Stimulated activated CD4-positive, alpha-beta T cell treated with anti-CD3 and anti-CD28 coated beads, Interleukin-1b, Interleukin-23, amount 100 ng/mL, for 24 hours (primary cell): ENCODE results near the gene HDGF.

ENCODE experiments used
- DNase-seq, 4 experiments: peaks; one replicate each; pipeline ENCODE4 v3.0.0-alpha.2; 2020; ENCODE audit warnings: low read depth in 4 of 4, low spot score in 1 of 4

HDGF gene

DNA sequence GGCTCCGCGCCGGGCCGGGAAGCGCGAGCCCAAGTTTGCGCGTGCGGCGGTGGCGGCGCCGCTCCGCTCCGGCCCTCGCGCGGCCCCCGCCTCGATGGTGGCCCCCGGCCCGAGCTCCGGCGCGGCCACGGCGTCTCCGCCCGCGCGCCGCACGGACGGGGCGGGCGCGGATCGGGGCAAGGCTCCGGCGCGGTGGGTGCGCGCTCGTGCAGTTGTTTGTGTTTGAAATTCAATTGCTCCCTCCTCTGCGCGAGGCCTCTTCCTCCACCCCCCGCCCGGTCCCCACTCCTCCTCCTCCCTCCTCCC, at the start of gene HDGF:
Gene HDGF, minus strand, starts transcription at position 225 of the 306 bp plus-strand sequence. CDS start 246 bp downstream, outside the sequence.
- no peak for DNase-seq

GRCh38 chr1:156797212-156797871, 45.9 kb upstream of the HDGF start:
- no peak for DNase-seq

DNA sequence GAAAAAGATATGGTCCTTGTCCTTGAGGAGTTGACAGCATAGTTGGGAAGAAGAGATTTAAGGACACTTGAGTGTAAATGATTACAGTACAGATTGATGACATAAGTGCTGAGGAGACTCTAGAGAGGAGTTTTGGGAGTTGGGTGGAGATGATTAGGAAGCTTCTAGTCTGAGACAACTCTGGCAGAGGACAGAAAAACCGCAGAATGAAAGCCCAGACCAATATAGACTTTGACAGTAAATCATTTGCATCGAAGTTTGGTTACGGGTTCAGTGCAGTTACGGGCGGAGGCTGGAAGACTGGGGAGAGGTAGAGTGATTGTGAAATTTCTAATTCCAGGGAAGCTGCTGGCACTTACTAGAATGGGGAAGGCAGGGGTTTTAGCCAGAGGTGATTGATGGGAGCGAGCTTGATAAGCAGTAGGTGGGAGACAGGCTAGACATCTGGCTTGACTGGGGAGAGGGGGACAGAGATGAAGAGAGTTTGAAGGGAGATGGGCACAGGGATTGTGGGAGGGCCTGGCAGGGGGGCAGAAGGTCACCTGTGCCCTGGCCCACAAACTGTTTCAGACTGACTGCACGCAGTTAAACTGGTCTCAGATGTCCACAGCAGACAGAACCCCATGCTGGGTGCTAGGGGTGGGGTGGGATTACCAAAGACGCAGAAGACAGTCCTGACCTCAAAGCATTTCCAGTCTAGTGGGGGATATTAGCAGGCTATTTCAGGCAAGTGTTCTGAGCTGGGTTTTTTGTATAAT, 45.0 kb upstream of the HDGF start:
- DNase-seq, result no peak

DNA sequence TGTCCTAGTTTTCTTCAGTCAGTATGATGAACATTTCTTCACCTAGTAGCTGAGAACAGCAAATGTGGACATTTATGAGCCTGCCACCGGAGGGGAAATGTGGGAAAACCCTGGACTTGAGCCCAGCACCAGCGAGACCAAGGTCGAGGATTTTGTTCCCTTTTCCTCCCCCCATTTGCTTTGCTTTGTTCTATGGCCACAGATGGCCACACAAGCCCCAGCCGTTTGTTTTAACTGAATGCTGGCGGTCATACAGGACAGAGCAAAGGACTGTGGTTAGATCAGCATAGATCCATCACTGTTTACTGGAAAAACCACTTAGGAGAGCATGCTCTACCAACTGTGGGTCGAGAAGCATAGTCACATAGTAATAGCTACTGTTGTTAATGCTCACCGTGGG, 44.3 kb upstream of the HDGF start:
- DNase-seq, result no peak

DNA sequence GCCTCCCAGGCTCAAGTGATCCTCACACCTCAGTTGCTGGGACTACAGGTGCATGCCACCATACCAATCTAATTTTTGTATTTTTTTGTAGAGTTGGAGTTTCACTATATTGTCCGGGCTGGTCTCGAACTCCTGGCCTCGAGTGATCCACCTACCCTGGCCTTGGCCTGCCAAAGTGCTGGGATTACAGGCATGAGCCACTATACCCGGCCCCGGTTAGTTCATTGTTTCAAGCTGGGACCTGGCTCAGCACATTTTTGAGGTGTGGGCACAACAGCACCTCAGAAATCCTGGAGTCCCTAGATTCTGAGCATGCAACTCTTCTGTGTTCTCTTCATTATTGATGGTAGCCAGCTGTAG, 43.9 kb upstream of the HDGF start:
- no peak for DNase-seq

- DNase-seq, result no peak
Measured at GRCh38 chr1:156794506-156795373, 43.3 kb upstream of the HDGF start.

GRCh38 chr1:156789621-156790318, 38.3 kb upstream of the HDGF start:
- DNase-seq, result no peak

GRCh38 chr1:156788136-156788535, 36.7 kb upstream of the HDGF start:
- DNase-seq, result no peak

DNA sequence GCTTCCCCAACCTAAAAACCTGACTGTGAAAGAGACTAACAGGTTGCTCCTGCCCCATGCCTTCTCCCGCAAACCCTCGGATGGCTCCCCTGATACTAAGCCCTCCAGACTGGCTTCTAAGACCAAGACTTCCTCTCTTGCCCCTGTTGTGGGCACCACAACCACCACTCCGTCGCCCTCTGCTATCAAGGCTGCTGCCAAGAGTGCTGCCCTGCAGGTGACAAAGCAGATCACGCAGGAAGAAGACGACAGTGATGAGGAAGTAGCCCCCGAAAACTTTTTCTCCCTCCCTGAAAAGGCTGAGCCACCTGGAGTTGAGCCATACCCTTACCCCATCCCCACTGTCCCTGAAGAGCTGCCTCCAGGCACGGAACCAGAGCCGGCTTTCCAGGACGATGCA, 35.2 kb upstream of the HDGF start:
- DNase-seq, result no peak

DNA sequence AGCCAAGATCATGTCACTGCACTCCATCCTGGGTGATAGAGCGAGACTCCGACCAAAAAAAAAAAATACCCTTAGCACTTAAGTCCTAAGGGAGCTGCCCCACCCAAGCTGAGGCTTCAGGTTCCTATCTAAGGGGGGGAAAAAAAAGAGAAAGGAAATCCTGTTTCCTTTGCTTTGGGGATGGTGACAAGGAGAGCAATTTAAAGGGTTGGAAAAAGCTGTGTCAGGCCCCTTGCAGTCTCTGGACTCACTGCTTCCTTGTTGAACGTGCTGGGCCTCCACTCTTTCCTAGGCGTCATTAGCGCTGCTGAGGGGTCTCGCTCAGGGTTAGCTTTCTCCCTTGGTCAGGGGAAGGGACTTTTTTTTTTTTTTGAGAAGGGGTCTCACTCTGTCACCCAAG, 34.0 kb upstream of the HDGF start:
- DNase-seq, result no peak

DNA sequence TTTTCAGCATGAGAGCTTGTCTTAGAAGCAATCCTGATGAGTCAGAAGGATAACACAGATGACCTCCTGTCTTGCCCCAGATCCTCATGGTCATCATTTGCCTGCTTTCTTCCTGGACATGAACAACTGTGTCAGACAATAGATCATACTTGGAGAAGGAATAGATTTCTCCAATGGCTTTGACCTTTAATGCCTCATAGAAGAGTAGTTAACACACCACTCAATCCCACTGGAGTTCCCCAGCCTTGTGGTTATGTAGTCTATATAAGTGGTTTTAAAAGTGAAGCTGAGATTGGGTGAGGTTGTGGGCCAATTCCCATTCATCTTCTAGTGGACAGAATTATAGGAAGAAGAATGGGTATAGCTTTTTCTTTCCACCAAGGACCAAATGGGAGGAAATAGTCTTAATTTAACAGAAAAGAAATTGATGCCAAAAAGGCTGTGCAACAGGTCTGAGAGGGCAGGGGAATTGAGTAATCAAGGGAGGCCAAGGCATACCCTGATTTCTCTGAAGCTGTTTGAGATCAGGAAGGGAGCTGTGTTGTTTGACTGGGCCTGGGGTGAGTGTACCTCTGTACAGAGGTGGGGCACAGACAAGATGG, 30.2 kb upstream of the HDGF start:
- no peak for DNase-seq

DNA sequence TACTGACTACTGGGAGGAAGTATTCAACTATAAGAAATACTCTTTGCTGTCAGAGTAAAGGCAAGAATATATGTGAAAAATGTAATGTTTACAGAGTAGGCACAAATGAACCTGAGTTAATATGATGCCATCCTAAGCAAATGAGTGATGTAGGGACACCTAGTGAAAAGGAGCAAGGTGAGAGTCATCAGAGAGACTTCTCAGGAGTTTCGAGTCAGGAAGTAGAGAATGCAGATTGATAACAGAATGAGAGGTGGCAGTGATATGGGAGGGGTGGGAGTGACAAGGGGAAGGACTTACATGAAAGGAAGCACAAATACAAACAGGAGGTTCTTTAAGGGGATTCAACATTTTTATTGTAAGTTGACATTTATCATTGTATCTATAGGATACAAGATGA, 26.1 kb upstream of the HDGF start:
- no peak for DNase-seq

DNA sequence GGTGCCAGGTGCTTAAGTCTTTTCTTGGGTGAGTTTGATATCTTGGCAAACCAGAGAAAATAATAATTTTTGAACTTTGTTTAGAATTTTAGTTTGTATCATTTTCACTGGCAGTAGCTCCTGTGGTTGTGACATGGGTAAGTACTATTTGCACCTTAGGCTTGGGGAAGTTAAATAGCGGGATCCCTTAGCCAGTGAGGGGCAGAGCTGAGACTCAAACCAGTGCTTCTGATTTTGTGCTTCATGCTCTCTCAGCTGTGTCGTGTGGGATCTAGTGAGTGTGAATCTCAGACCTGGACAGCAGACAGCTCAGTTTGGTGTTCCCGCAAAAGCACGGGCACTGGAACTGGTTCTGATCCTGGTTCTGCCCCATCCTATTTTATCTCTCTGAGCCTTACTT, 25.5 kb upstream of the HDGF start:
- DNase-seq, result no peak

DNA sequence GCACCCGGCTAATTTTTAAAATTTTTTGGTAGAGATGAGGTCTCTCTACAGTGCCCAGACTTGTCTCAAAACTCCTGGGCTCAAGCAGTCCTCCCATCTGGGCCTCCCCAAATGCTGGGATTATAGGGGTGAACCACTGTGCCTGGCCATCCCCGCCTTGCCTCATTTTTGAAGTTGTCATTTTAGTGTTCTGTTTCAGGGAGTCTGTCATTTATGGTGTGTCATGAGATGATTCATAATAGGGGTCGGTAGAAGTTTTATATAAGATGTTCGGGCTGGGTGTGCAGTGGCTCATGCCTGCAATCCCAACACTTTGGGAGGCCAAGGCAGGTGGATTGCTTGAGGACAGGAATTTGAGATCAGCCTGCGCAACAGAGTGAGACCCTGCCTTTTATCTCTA, 24.3 kb upstream of the HDGF start:
- DNase-seq, result no peak

DNA sequence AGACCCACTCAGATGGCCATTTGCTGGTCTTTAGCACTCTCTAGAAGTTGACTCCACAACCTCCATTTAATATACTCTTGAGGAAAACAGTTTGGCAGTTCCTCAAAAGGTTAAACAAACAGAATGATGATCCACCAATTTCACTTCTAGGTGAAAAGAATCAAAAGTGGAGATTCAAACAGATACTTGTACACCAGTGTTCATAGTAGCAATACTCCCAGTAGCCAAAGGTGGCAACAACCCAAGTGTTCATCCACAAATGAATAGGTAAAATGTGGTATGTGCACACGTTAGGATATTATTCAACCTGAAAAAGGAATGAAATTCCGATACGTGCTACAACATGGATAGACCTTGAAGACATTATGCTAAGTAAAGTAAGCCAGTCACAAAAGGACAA, 22.1 kb upstream of the HDGF start:
- no peak for DNase-seq

DNA sequence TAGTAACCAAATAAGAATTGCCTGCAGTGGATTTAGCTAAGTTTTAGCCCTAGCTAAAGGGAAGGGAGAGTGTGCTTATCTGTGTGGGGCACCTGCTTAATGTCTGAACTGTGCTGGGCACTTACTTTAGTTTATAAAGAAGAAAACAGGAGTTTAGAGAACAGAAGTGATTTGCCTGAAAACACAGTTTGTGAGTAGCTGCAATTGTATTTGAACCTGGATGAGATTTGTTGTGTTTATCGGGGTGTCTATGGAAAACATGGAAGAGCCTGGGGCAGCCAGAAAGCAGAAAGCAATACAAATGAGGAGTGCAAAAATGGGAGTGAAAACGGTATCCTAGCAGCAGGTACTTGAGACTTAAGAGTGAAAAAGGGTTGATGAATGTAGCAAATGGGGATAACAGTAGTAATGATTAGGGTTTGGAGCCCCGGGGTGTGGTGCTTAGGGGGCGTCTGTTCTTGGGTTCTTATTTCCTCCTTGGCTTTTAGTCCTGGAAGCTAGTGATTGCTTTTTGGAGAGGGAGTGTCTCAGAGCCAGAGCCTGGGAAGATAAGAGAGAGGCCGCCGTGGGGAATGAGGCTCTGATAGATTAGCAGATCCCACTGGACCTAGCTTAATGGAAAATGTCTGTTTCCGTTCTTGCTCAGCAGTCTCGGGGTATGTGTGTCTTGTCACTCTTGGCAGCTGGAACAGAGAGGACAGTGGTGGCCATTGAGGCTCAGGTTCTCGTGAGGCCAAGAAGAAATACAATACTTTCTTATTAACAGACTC, 21.4 kb upstream of the HDGF start:
- no peak for DNase-seq

GRCh38 chr1:156772222-156772621, 20.7 kb upstream of the HDGF start:
- DNase-seq, result no peak

DNA sequence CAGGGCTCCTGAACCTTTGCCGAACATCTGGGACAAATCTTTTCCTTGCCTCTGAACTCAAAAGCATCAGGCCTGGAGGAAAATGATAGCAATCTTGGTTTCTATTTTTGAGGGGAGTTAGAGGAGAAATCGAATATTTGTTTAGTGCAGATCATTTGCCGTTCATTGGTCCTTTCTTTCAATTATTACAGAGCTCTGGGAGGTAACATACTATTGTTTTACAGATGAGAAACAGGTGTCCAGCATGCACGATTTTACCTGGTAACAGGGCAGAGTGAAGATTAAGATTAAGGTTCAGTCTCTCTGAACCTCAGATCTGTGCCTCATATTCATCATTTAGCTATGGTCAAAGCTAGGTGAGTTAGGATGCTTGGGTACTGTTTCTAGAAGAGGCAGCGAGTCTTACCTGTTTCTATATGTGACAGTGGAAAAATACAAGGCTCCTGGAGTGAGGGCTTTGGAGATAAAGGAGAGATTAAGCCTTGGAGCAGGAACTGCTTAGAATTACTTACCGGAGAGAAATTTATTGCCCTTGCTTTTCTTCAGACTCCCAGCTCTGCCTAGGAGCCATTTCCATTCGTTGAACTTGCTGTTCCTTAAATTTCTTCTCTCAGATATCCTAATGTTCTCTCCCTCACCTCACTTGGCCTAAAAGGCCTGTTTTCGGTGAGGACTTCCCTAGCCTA, 17.3 kb upstream of the HDGF start:
- no peak for DNase-seq

DNA sequence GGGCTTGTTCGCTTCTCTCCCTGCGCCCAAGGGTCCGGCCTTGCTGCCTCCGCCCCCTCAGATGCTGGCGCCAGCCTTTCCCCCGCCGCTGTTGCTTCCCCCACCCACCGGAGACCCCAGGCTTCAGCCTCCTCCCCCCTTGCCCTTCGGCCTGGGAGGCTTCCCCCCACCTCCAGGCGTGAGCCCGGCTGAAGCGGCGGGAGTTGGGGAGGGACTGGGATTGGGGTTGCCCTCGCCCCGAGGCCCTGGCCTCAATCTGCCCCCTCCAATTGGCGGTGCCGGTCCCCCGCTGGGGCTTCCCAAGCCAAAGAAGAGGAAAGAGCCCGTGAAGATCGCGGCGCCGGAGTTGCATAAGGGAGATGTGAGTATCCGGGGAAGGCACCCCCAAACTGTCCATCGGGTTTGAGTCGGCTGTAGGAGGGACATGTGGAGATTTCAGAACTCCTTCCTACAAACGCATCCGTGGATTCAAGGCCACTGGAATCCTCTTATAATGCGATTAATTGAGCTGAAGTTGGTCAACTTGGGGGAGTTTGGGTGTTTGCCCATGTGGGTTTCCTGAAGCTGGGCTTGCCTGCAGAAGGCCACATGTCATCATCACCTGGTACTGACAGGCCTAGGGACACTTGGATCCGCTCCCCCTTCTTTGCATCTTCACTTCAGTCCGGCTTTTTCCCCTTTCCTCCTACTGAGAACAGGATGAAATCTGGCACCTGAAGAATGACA, 16.6 kb upstream of the HDGF start:
- DNase-seq, result no peak
